ENCODE data around the gene LRRC4. TPM values are rescaled to one million over a fixed set of nuclear protein-coding genes. Genes with fewer than 3 reads are reported as not detected.

Gene LRRC4
- total RNA-seq, 1 experiment from 2014 or later = 10.4 TPM

GRCh38 chr7:128055637-128056036 lies 24.4 kb upstream of the LRRC4 start:
- H3K4me3 Mint-ChIP-seq = no peak overlapping the region
- Histone ChIP-seq H3K9ac (ENCODE audit: extremely low read depth, insufficient read length, low read length) (no peak overlapping the region), H3K23ac (ENCODE audit: insufficient read length, low read depth, low read length) (no peak overlapping the region), H2BK20ac (ENCODE audit: low read depth, low read length, poor library complexity, severe bottlenecking) (no peak overlapping the region), H3K27ac (ENCODE audit: insufficient read length, low read depth, low read length) (no peak overlapping the region), H4K91ac (ENCODE audit: insufficient read length, low read depth, low read length) (no peak overlapping the region), H4K20me1 (ENCODE audit: control insufficient read depth, insufficient read depth, insufficient read length) (no peaks in the 10 kb centered on the region), H3K18ac (ENCODE audit: insufficient read length, low read depth, low read length) (no peak overlapping the region), H3K4me2 (ENCODE audit: insufficient read depth, insufficient read length, low read length) (no peak overlapping the region), H3K9me3 (ENCODE audit: control insufficient read depth, low read depth, low read length) (no peaks in the 10 kb centered on the region), H3K14ac (ENCODE audit: insufficient read depth, low read length) (no peak overlapping the region), H2AFZ (ENCODE audit: low read length) (no peak overlapping the region), H3T11ph (ENCODE audit: low read length) (no peak overlapping the region), H2BK15ac (ENCODE audit: low read depth, low read length) (no peak overlapping the region), H3K23me2 (ENCODE audit: insufficient read length, low read depth, low read length, poor library complexity, severe bottlenecking) (no peaks in the 10 kb centered on the region), H2BK120ac (ENCODE audit: low read depth, low read length, poor library complexity, severe bottlenecking) (no peak overlapping the region), H4K8ac (replicated peaks; ENCODE audit: insufficient read length, low read depth, low read length) (no peak overlapping the region), H2AK5ac (ENCODE audit: insufficient read length, low read length) (no peak overlapping the region), H4K5ac (ENCODE audit: insufficient read length, low read depth, low read length) (no peak overlapping the region), H3K56ac (ENCODE audit: insufficient read length, low read depth, low read length) (no peak overlapping the region), H2BK5ac (ENCODE audit: insufficient read length, low read length) (no peak overlapping the region), H3K27me3 (ENCODE audit: insufficient read depth, low read length) (no peaks in the 10 kb centered on the region), H3K4me1 (ENCODE audit: insufficient read depth, low read length) (no peaks in the 10 kb centered on the region), H2BK12ac (ENCODE audit: insufficient read length, low read depth, low read length) (no peak overlapping the region), H3K79me1 (ENCODE audit: insufficient read depth, low read depth, low read length, poor library complexity, severe bottlenecking) (no peaks in the 10 kb centered on the region), H3K4ac (ENCODE audit: low read depth, low read length) (no peak overlapping the region), H3K79me2 (ENCODE audit: insufficient read depth, low read length) (no peaks in the 10 kb centered on the region)
- no peak for TF ChIP-seq CTCF (conservative IDR thresholded peaks at IDR 0.05)
- H3K27me3 Mint-ChIP-seq (ENCODE audit: low read depth) = no peaks in the 10 kb centered on the region
- H3K36me3 Mint-ChIP-seq (ENCODE audit: insufficient read depth in 1 of 3, low read depth in 3 of 3) = no peaks in the 10 kb centered on the region; a peak in 3 of 7 replicates
- DNase-seq = no peak
- H3K9me3 Mint-ChIP-seq = no peaks in the 10 kb centered on the region
- H3K4me1 Mint-ChIP-seq = peaks cover 20% of the 10 kb centered on the region in 2 experiments
- H3K27ac Mint-ChIP-seq = no peak overlapping the region
- WGBS (ENCODE audit: extremely low coverage, insufficient read length, low lambda C conversion rate) = no CpG with 5 or more reads among the region's 5 CpGs
